Hematopoietic multipotent progenitor cell treated with erythropoietin and hydrocortisone succinate and interleukin-3 and kit ligand, for 8 days (in vitro differentiated cells): ENCODE data around the gene EPGN.
A peak's percentile ranks its signal among the peaks of the same experiment; 100 is the strongest.

Experiments used
- DNase-seq: peaks from one replicate; pipeline ENCODE4 v3.0.0-alpha.2; 2015

Gene EPGN

GRCh38 chr4:74344031-74344430 lies 35.8 kb downstream of the EPGN start:
- DNase-seq, result no peak

GRCh38 chr4:74353858-74354257 lies 45.6 kb downstream of the EPGN start:
- peak; percentile 79 for DNase-seq

GRCh38 chr4:74357965-74358364 lies 49.7 kb downstream of the EPGN start:
- DNase-seq, result no peak

- DNase-seq, result peak; percentile 45
These were observed 53.4 kb downstream of the EPGN start for GRCh38 chr4:74361671-74362070.

GRCh38 chr4:74362347-74362746 lies 54.1 kb downstream of the EPGN start:
- DNase-seq, result peak; percentile 24

- DNase-seq, result peak; percentile 48
These were observed 56.0 kb downstream of the EPGN start for GRCh38 chr4:74364256-74364651.

GRCh38 chr4:74364652-74365491 lies 56.6 kb downstream of the EPGN start, which contains the start of gene EREG:
Gene EREG (plus strand): TSS chr4:74365145. CDS start chr4:74365309, 164 bp downstream.
- peak; percentile 67 for DNase-seq

- DNase-seq, result peak; percentile 54
These were observed 57.5 kb downstream of the EPGN start for GRCh38 chr4:74365761-74366160.
